Iris pigment epithelial cell (primary cell): Measurements from ENCODE around the gene RAB3C.

ENCODE experiments used
- DNase-seq: peaks from one replicate; pipeline ENCODE4 v3.0.0-alpha.2; 2011; ENCODE audit warnings: low read depth

RAB3C gene

GRCh38 chr5:58886315-58887207 lies 303.7 kb downstream of the RAB3C start:
- DNase-seq, result peak; percentile 82

GRCh38 chr5:58887311-58887710 lies 304.4 kb downstream of the RAB3C start:
- no peak for DNase-seq

DNA sequence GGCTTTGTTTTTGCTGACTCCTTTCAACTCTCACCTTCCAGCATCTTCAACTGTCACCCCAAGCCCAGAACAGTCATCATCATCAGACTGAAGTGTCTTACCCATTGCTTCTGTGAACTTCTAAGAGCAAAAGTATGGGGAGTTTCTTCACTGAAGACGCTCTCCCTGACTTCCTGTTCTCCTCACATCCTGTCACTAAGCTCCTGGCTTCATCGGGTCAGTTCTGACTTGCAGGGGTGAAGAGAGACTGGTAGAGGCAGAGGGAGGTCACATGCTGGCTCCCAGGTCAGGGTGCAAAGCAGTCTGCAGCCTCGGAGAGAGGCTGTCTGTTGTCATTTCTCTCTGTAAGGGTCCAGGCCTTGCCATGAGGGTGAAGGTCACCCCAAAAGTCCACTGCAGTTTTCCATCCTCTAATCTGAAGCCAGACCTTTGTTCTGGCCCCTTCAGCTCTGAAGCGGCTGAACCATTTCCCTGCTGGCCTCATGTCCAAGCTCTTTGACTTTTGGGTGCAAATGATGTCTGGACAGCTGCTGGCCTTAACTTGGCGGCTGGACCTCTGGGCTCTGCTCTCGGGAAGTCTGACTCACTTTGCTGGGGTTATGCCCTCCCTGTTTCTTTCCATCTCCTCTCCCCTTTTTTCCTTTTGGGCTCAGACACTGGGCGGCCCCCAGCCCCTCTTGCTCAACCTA lies 305.0 kb downstream of the RAB3C start:
- peak; percentile 67 for DNase-seq

- DNase-seq, result no peak
Observed at GRCh38 chr5:58890265-58890664, 307.4 kb downstream of the RAB3C start.

- DNase-seq, result no peak
Observed at GRCh38 chr5:58890701-58891085, 307.8 kb downstream of the RAB3C start.

DNA sequence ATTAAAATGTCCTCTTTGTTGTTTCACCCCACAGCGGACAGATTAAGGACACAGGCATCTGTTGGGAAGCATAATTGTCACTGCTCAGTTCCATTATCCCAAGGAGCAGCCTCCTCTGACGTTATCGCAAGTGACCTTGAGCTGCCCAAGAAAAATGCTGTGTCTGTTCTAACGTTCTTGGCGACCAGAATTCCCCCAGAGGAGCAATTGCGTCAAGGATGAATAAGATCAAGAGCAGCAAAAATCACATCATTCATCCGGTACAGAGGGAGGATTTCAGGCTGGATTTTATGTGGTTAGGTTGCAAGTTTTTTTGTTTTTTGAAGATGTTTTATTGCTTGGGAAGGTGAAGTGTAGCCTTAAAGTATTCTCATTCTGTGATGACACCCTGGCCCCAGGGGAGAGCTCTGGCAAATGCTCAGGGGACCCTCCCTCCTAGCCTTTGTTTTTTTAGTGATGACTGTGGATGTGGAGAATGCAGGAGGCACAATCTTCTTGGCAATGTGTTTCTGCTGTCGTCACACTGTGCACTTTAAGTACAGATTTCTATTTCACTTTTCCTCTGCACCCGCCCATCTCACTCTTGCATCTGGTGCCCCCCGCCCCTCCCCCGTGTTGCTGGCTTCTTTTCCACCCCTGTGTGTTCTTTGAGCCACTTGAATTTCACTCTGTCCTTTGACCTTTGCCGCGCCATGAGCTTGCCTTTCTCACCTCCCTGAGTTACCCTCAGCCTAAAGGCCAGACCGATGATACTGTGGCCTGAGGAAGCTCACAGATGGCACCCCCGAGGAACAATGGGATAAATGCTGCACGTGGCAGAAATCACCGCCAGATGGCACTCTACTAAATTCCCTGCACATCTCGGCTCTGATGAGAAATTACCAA lies 308.5 kb downstream of the RAB3C start:
- DNase-seq, result peak; percentile 90

DNA sequence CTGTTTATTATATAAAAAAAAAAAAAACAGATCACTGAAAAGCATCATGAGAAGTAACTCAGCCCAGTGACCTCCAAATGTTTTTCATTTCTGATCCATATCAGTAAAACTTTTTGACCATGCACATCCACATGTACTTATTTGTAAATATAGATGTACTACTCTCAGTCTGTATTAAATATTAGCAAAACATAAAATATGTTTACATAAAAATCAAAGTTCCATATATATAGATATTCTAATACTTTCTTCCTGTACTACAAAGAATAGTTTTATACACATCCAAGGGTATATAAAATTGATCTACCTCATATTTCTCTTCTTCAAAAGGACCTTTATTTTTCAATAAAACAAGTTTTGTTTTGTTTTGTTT lies 309.1 kb downstream of the RAB3C start:
- DNase-seq, result no peak

- no peak for DNase-seq
Observed at GRCh38 chr5:58893551-58893950, 310.7 kb downstream of the RAB3C start.

- DNase-seq, result no peak
Observed at GRCh38 chr5:58898006-58898405, 315.1 kb downstream of the RAB3C start.

DNA sequence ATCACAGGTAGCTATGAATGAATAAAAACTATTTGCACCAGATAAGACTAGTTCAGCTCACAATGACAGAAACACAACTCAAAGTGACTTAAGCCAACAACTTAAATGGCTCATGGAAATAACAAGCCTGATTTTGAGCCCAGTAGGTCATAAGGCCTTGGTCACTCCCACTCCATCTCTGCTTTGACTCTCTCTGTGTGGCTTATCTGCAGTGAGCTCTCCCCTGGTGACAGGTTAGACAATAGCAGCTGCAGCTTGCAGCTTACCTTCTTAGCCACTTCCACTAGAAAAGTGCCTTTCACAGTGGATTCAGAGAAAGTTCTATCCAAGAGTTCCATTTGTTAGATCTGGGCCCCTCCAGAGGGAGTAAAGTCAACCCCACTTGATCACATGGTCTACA lies 315.7 kb downstream of the RAB3C start:
- no peak for DNase-seq

GRCh38 chr5:58901271-58901670 lies 318.4 kb downstream of the RAB3C start:
- DNase-seq, result no peak

- DNase-seq, result no peak
Observed at GRCh38 chr5:58902305-58902704, 319.4 kb downstream of the RAB3C start.

DNA sequence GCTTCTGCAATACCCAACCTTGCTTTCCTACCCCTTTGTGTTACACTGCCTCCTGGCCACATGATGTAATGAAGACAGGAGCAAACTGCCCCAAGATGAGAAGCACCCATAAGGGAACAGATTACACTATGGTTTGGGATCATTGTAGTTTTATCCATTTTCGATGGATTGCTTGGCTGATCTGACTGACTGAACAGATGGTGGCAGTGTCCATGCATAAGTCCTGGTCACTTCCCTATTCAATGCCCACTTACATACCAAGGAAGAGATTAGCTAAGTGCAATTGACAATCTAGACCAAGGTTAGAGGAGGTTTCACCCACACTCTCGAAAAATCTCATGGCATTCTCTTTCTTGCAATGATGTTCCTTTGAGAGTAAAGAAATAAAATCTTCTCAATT lies 319.9 kb downstream of the RAB3C start:
- no peak for DNase-seq

GRCh38 chr5:58904737-58905136 lies 321.9 kb downstream of the RAB3C start:
- DNase-seq, result no peak

DNA sequence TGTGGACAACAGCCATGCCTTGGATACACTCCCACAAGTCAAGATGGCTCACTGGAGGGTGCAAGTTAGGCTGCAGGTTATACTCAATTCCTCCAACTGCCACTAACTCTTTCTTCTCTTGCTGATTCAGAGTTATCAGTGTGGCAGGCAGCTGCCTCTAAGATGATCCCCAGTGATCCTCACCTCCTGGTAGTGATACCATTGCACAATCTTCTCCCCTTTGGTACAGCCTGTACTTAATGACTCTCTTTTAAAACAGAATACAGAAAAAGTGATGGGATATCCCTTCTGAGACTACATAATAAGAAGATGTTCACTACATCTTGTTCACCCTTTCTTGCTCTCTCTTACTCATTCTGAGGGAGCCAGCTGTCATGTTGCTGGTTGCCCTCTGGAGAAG lies 323.1 kb downstream of the RAB3C start:
- DNase-seq, result peak; percentile 57
